Esophagus muscularis mucosa (tissue), 3 donors: ENCODE measurements around the gene SLC15A1.

Experiments used
- CTCF ChIP-seq, 3 experiments: fragments of 200-600 bp in 2 of 3; fragments of 450-650 bp in 1 of 3; sonication (generic) in 2 of 3; IDR thresholded peaks; one replicate each; pipeline ENCODE4 v1.5.1; 2017 to 2019; ENCODE audit warnings: antibody characterized with exemption in 3 of 3, mild to moderate bottlenecking in 2 of 3, moderate library complexity in 1 of 3
- POLR2A ChIP-seq: fragments of 450-650 bp; IDR thresholded peaks from one replicate; pipeline ENCODE4 v1.6.1; 2017; ENCODE audit warnings: antibody characterized with exemption, moderate library complexity, mild to moderate bottlenecking, low read depth

- TF ChIP-seq POLR2A, result no peak
- TF ChIP-seq CTCF (IDR thresholded peaks at IDR 0.05), result no peak
Observed at GRCh38 chr13:98752467-98753290, at the start of gene SLC15A1.
